GM12872 (cell line): ENCODE data around the gene MOCS1.

Source experiments
- TF ChIP-seq, protein P1 (sequence below): IDR thresholded peaks from 3 replicates; pipeline ENCODE4 v1.5.1; 2011; ENCODE audit warnings: low read depth, mild to moderate bottlenecking, low read length, moderate library complexity; ENCODE audit not compliant: insufficient read depth

MOCS1 gene

GRCh38 chr6:39882531-39882899 lies 51.7 kb downstream of the MOCS1 start:
- TF ChIP-seq, protein P1, sequence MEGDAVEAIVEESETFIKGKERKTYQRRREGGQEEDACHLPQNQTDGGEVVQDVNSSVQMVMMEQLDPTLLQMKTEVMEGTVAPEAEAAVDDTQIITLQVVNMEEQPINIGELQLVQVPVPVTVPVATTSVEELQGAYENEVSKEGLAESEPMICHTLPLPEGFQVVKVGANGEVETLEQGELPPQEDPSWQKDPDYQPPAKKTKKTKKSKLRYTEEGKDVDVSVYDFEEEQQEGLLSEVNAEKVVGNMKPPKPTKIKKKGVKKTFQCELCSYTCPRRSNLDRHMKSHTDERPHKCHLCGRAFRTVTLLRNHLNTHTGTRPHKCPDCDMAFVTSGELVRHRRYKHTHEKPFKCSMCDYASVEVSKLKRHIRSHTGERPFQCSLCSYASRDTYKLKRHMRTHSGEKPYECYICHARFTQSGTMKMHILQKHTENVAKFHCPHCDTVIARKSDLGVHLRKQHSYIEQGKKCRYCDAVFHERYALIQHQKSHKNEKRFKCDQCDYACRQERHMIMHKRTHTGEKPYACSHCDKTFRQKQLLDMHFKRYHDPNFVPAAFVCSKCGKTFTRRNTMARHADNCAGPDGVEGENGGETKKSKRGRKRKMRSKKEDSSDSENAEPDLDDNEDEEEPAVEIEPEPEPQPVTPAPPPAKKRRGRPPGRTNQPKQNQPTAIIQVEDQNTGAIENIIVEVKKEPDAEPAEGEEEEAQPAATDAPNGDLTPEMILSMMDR: no peak

GRCh38 chr6:39881851-39882530 lies 52.3 kb downstream of the MOCS1 start:
- TF ChIP-seq, protein P1: no peak

DNA sequence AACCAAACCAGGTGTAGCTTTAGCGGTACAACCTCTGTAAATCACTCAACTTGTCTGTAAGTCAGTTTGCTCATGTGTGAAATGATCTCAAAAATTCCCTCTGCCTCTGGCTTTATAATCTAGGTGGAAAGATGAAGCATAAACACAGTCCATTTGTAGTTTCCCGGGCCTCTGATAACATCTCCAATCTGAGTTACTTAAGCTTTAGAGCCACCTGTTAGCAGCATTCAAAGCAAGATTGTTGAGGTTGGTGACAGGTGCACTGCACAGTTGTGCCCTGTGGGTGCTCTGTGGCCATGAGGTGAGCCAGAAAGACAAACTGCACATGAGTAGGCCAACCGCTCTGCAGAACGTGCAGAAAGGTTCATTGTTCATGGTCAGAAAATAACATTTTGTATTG lies 53.7 kb downstream of the MOCS1 start:
- TF ChIP-seq, protein P1: no peak

GRCh38 chr6:39879535-39879934 lies 54.7 kb downstream of the MOCS1 start:
- TF ChIP-seq, protein P1: no peak

DNA sequence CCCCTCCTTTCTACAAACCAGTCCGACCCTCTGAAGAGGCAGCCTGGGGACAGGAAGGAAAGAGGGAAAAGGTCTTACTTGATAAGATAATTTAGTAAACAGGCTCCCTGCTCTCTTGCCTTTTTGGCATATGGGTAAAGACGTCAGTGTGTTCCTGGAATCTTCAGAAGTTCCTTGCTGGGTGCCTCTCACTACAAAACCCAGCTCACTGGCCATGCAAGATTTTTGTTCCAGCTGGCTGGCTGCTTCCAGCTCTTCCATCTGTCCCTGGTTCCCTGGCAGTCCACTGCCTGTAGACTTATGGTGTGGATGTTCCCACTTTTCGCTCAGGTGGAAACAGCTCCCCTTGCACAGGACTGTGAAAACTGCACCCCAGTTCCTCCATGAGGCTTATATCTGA lies 57.4 kb downstream of the MOCS1 start:
- TF ChIP-seq, protein P1: no peak

- TF ChIP-seq, protein P1: no peak
Observed at GRCh38 chr6:39876111-39876510, 58.2 kb downstream of the MOCS1 start.

- TF ChIP-seq, protein P1: no peak
Observed at GRCh38 chr6:39873439-39873838, 60.8 kb downstream of the MOCS1 start.

- TF ChIP-seq, protein P1: peak; percentile 37; the same call in 1 of the 3 replicates
Observed at GRCh38 chr6:39870950-39871349, 63.3 kb downstream of the MOCS1 start.
